GM21786 (cell line): ENCODE data around the gene DMRTB1.

ENCODE experiments used
- ATAC-seq: cut with Tn5 transposase; IDR thresholded peaks from one replicate; pipeline ENCODE4 v1.9.1; 2021; ENCODE audit not compliant: unreplicated experiment

The DMRTB1 gene

DNA sequence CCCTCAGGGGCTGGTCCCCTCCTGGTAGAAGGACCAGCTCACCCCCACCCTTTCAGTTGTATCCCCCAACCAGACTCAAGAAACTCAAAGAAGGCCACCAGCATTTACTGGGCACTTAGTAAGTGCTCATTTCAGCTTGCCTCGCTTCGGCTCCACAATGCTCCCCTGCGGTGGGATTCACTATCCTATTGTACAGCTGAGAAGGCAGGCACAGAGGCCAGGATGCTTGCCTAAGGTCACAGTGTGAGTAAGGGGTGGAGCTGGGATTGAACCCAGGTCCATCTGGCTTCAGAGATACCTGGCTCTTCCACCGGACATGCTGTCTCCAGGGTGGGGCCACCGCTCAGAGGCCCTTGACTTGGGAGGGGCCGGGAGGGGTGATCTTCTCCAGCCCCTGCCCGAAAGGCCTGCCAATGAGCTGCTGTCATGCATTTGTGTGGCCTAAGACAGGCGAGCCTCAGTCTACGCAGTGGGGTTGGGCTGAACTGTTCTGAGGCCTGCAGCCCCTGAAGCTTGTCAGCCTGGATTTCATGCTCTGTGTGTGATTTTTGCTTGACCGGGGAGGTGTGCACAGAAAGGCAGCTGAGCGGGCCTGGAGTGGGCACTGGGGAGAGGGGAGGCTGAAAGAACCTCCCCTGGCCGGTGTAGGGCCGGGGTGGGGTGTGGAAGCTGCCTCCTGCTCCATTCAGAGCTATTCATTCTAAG is 48.1 kb downstream of the DMRTB1 start:
- no peak for ATAC-seq

DNA sequence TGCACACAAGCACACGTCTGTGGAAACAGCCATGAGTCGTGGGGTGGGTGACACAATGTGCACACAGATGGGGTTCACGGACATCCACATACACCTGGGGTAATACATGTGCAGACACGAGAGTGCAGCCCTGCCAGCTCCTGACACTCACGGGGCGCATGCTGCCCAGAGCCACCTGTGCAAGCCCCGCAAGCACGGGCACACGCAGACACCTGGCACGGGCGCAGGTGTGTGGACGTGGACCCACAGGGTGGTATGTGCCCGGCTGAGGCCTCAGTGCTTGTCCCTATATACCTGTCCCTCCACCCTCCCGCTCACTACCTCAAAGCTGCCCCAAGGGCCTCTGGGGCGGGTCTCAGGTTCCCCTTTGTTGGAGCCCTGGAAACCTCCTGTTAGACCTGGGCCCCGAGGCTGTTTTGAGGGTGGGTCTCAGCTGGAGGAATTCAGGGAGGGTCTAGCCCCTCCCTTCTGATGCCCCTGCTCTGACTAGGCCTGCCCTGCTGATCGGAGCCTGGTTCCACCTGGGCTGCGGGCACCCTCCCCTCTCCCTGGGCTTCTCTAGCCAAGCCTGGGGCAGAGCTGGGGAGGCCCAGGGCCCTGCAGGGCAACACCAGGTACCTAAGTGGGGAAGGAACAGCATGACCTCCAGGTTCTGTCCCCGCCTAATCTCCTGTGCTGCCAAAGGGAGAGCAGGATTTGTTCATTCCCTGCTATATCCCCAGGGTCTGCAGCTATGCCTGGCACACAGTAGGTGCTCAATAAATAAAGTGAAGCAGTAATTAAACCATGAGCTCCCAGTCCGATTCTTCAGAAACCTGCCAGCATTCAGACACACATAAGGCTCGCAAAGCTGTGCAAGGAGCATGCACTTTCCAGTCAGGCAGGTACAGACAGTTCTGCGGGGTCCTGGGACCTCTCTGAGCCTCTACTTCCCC is 49.1 kb downstream of the DMRTB1 start:
- no peak for ATAC-seq

DNA sequence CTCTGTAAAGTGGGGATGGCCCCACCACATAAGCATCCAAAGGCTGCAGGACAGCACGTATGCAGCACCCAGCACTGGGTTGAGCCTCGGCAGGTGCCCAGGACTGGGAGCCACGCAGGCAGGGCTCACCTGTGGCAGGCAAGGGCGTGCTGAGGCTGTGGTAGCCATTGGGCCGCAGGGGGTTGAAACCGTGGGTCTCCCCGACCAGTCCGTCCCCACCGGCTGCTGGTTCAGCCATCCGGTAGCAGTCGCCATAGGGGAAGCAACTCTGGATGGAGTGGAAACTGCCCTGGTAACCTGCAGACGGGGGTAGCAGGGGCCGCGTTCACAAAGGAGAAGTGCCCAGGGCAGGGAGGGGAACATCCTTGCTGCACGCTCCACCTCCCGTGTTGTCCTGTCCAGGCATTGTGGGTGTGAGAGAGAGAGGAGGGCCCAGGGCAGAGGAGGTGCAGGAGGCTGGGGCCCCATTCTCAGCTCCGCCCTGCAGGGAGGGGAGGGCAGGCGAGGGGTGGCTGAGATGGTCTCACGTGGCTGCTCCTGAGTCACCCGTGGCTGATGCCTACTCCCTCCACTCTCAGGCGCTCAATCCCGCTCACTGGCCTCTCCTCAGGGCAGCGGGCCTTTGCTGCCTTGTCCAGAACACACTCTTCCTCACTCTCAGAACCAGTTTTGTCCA is 49.9 kb downstream of the DMRTB1 start:
- ATAC-seq = no peak

DNA sequence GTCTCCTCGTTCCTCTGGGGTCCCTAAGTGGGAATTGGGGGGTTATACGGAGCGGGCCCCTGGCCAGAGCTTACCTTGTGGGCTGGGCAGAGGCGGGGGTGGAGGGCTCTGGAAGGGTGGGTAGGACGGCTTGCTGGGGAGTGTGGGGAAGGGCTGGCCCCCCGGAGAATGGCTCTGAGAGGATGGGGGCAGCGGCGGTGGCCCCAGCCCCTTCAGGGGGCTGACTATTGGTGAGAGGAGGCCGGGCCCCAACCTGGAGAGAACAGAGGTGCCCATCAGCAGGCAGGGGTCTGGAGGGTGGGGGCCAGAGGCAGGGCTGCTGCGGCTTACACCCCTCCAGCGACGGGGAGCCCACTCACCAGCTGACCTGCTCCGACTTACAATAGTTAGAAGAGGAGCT is 50.6 kb downstream of the DMRTB1 start:
- ATAC-seq = no peak

DNA sequence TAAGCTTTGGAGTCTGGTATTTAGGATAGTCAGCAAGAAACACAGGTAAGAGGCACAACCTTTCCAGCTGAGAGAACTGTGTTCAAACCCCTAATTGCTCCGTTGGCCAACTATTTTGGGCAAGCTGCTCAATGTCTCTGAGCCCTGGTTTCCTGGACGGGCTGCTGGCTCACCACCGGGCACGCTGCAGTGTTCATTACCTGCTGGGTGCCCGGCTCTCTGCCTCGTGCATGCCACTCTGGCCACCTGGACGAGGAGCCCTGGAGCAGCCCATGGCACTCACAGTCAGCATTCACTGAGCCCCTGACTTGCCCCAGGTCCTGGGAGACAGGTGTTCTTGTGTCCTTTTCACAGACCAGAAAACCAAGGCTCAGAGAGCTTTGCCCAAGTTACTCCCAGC is 51.0 kb downstream of the DMRTB1 start:
- no peak for ATAC-seq

DNA sequence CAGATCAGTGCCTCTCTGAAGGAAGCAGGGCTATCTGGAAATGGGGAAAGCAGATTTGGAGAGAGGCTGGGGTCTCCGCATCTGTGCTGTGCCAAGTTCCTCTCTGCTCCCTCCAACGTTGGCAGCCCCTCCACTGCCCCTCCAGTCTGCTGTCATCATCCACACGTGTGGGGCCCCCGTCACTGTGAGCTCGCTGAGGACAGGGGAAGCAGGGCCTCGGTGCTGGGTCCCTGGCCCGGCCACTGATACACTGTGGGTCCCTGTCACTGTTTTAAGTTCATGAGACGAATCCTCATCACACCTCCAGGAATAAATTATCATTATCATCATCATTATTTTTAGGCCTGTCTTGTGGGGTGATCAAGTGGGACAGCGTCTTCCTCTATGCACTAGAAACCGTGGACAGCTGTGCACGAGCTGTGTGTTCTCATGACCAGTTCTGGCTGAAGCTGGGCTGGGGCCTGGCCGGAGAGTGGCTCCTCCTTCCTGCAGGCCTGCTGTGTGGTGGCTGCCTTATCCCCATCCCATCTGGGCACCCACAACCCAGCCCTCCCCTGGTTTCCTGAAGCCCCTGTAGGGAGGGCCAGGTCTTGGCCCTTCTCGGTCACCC is 52.2 kb downstream of the DMRTB1 start:
- ATAC-seq = no peak

DNA sequence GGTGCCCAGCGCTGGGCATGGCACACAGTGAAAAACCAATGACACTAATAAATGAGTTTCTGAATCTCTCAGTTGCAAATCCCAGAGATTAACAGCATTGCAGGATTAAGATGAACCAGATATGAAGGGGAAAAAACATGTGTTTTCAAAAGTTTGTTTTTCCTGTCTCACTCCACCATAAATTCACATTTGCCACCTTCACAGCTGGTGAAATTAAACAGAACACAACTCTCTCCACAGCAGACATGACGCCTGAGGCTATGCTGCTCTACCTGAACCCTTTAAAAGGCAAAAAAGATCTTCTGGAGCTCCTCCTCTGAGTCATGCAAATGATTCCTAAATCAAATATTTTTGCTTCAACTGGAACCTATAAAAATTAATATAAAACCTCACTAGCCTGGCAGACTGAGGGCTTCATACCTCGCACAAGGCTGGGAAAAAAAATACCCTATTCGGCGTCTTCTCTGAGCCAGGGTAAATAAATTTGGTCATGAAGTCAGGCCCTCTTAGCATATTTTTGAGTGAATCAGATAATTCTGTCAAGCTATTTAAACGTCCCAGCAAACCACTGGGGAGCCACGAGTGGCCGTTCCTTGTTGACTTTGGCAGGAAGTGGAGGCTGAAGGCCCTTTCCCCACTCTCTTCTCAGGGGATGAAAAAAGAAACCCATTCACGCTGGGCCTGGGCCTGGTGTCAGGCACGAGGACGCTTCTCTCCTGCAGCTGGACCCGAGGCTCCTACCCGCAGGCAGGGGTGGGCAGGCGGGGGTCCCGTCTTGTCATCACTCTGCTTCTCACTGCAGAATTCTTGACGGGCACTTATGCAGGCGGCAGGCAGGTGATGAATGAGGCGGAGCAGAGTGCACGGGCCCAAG is 53.0 kb downstream of the DMRTB1 start:
- ATAC-seq = no peak

DNA sequence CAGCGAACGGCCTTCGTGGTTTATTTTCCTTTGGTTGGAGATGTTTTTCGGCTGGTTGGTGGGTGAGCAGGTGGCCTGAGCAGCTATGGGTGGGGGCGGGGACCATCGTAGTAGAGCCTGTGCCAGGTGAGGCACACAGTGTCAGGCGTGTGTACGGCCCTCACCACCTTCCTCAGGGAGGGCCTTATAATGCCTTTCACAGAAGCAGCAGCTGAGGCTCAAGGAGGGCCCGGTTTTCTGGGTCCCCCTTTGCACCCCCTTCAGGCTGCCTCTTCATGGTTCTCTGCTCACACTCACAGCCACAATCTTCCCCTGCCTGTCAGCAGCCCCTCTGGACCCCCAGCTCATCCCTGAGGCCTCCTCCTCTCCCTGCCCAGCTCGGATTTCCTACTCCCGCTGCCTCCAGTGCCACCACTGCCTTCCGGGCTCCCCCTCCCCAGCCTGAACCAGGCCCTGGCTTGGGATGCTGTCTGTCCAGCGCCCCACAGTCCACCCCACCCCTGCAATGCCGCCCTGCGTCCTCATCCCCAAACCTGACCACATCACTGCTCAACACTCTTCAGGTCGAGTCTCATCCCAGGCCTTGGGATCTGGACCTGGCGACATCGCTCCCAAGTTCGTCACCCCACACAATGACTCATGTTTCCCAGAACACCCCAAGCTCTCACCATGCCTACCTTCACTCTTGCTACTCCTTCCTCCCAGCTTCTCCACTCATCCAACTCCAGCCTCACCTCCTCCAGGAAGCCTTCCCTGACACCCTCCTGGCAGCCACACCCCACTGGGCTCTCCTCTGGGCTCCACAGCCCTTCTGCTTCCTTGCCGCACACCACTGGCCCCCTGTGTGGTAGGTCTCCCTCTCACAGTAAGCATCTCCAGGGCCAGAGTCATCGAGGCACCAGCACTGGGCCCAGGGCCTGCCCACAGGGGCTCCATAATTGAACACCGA is 53.9 kb downstream of the DMRTB1 start:
- no peak for ATAC-seq

DNA sequence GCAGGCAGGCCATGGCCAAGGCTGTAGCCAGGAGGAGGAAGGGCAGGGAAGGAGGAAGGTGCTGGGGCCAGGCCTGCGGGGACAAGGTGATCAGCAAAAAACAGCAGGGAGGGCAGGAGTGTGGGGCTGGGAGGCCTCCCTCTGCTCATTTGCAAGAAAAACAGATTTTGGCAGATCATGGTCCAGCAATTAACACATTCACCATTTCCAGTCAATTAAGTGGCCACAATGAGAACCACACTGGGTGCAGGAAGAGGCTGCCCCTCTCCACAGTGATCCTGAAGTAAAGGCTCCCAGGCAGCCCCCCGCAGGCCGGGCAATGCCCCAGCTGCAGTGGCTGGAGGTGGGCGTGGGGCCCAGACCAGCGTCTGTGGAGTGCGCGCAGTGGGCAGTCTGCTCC is 54.6 kb downstream of the DMRTB1 start:
- no peak for ATAC-seq

DNA sequence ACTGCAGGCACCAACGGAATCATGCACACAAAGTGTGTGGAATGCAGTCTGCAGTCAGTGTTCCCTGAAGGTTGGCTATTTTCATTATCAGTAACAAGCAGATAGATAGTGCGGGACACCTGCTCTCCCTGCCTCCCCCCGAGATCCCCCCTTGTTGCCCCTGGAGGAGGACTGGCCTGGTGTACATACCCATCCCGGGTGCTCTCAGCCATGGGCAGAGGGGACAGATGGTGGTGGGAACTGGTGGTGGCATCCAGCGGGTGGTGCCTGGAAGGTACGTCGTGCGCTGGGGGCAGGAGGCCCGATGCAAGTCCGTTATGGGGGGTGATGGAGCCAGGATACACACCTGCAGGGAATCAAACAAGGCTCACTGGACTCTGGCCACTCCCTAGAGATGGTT is 55.2 kb downstream of the DMRTB1 start:
- ATAC-seq = no peak

DNA sequence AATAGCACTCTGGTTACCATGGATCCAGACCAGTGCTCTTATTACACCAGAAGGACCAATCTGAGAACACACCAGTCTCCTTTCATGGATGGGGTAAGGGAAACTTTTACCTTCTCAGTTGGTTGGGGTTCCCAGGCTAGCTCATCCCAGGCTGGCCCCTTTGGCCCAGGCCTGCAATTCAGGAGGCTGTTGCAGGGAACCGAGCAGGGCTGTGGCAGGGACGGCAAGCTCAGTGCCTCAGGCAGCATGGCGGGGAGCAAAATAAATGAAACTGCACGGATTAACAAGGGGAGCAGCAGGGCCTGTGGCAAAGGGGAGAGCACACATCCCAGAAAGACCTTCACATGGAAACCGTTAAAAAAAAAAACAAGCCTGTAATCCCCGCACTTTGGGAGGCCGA is 57.0 kb downstream of the DMRTB1 start:
- no peak for ATAC-seq
